GM10248 (cell line): ENCODE data around the gene CHD2.
A peak's percentile ranks its signal among the peaks of the same experiment; 100 is the strongest.

ENCODE experiments used
- CTCF ChIA-PET: fragments of 300-600 bp; sonication (Branson Sonifier 250); formaldehyde crosslinking; extraction: SDS; loops from one replicate; lab custom pipeline; 2021; ENCODE audit warnings: antibody characterized with exemption; lab: Yijun Ruan, JAX
- POLR2A ChIA-PET: fragments of 350-650 bp; sonication (Branson Sonifier 250); formaldehyde crosslinking; extraction: SDS; loops from one replicate; lab custom pipeline; 2020; ENCODE audit warnings: antibody characterized with exemption; lab: Yijun Ruan, JAX
- DNase-seq: peaks from one replicate; pipeline ENCODE4 v3.0.0; 2012; ENCODE audit errors: extremely low spot score
- TF ChIP-seq, protein P1 (sequence below): IDR thresholded peaks from 2 replicates; pipeline ENCODE4 v1.5.1; 2012; ENCODE audit warnings: mild to moderate bottlenecking, low read depth; ENCODE audit errors: extremely low read depth, missing control alignments, control extremely low read depth

The CHD2 gene

GRCh38 chr15:92954578-92954977, 54.5 kb downstream of the CHD2 start:
- TF ChIP-seq, protein P1, sequence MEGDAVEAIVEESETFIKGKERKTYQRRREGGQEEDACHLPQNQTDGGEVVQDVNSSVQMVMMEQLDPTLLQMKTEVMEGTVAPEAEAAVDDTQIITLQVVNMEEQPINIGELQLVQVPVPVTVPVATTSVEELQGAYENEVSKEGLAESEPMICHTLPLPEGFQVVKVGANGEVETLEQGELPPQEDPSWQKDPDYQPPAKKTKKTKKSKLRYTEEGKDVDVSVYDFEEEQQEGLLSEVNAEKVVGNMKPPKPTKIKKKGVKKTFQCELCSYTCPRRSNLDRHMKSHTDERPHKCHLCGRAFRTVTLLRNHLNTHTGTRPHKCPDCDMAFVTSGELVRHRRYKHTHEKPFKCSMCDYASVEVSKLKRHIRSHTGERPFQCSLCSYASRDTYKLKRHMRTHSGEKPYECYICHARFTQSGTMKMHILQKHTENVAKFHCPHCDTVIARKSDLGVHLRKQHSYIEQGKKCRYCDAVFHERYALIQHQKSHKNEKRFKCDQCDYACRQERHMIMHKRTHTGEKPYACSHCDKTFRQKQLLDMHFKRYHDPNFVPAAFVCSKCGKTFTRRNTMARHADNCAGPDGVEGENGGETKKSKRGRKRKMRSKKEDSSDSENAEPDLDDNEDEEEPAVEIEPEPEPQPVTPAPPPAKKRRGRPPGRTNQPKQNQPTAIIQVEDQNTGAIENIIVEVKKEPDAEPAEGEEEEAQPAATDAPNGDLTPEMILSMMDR = peak; percentile 4
- POLR2A ChIA-PET = no interaction called here
- CTCF ChIA-PET = interaction anchor here (1.0 to 3.2 kb wide), 5 partner anchors 10 to 157 kb away, joined by 3 to 12 read pairs (median 4); no protein-coding TSS in a partner anchor
- no peak for DNase-seq

DNA sequence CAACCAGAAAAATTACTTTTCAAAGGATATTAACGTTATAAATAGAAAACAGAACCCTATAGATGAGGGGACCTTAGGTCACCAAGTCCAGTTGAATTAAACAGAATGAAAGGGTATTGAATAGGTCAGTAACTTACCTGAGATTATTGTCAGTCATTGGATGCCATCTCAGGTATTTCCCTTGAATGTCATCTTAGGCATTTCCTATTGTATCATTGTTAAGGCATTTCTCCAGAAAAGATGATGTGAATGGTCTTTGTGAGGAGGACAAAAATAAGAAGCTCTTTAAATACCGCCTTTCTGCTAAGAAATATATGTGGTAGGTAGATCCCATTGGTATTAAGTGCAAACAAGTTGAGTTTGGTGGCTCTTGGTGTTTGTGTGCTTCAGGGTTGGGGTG, 55.6 kb downstream of the CHD2 start:
- POLR2A ChIA-PET = no interaction called here
- TF ChIP-seq, protein P1 = no peak
- no peak for DNase-seq
- CTCF ChIA-PET = interaction anchor here (1.2 to 3.2 kb wide), 5 partner anchors 11 to 56 kb away, joined by 3 to 12 read pairs (median 4); no protein-coding TSS in a partner anchor

- POLR2A ChIA-PET = no interaction called here
- TF ChIP-seq, protein P1 = no peak
- DNase-seq = no peak
Measured at GRCh38 chr15:92958105-92958504, 58.0 kb downstream of the CHD2 start.

DNA sequence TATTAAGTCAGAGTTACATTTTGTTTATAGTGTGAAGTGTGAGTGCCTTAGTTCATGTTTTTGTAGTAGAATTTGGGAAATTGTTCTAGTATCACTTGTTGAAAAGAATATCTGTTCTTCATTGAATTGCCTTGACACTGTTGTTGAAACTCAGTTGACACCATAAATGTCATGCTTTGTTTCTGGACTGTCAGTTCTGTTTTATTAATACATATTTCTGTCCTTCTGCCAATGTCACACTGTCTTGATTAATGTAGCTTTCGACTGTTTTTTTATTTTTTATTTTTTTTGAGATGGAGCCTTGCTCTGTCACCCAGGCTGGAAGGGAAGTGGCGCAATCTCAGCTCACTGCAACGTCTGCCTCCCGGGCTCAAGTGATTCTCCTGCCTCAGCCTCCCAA, 59.1 kb downstream of the CHD2 start:
- POLR2A ChIA-PET = no interaction called here
- CTCF ChIA-PET = no interaction called here
- DNase-seq = no peak
- TF ChIP-seq, protein P1 = no peak

More at GRCh38 chr15:92958105-92958504, 58.0 kb downstream of the CHD2 start:
- CTCF ChIA-PET = interaction anchor here (1.2 kb wide), 1 partner anchor 35 kb away, joined by 3 read pairs; no protein-coding TSS in a partner anchor

- ChIA-PET CTCF (interaction anchor here (1.5 to 1.9 kb wide), 3 partner anchors 8 to 69 kb away, joined by 5 to 6 read pairs (median 5); no protein-coding TSS in a partner anchor), POLR2A (interaction anchor here (0.6 kb wide), 1 partner anchor 48 kb away, joined by 3 read pairs; no protein-coding TSS in a partner anchor)
- DNase-seq = no peak
- TF ChIP-seq, protein P1 = no peak
Measured at GRCh38 chr15:92960996-92961681, 61.0 kb downstream of the CHD2 start.

DNA sequence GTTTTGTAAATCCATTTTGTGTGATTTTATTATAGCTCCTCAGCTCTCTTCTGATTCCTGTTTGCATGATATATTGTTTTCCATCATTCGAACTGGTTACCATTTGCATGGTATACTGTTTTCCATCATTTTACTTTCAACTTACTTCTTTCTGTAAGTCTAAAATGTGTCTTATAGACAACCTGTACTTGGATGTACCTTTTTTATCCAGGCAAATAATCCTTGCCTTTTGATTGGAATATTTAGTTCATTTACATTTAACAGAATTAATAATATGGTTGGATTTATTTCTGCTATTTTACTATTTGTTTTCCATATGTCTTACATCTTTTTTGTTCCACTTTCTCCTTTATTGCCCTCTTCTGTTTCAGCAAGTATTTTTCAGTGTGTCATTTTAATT, 62.8 kb downstream of the CHD2 start:
- CTCF ChIA-PET = interaction anchor here (1.1 to 1.5 kb wide), 2 partner anchors 17 to 45 kb away, joined by 3 to 4 read pairs; no protein-coding TSS in a partner anchor
- DNase-seq = no peak

More for the DNA sequence above, 62.8 kb downstream of the CHD2 start:
- TF ChIP-seq, protein P1 = no peak
- POLR2A ChIA-PET = no interaction called here
